IPS DF 6.9 (cell line): Measurements from ENCODE around the gene NUDT16L1.
"Not testable (repeated sequence)": the region's sequence is repeated elsewhere in the genome, so short reads cannot be mapped to it uniquely, and the experiment has no call there.

Source experiments
- DNase-seq: peaks from one replicate; pipeline ENCODE4 v3.0.0-alpha.2; 2013; ENCODE audit warnings: low read depth, low spot score
- H3K27ac ChIP-seq: one replicate; pipeline ENCODE4 v1.5.1; 2013; ENCODE audit warnings: low read length, control low read depth
- H3K27me3 ChIP-seq: 2 replicates; pipeline ENCODE4 v1.6.1; 2013; ENCODE audit warnings: mild to moderate bottlenecking, low read length; ENCODE audit not compliant: control insufficient read depth, insufficient read depth
- H3K36me3 ChIP-seq: 2 replicates; pipeline ENCODE4 v1.6.1; 2013; ENCODE audit warnings: low read length; ENCODE audit not compliant: control insufficient read depth, insufficient read depth
- H3K4me1 ChIP-seq: 2 replicates; pipeline ENCODE4 v1.6.1; 2013; ENCODE audit warnings: low read length; ENCODE audit not compliant: control insufficient read depth, insufficient read depth
- H3K4me3 ChIP-seq: 2 replicates; pipeline ENCODE4 v1.5.1; 2013; ENCODE audit warnings: mild to moderate bottlenecking, low read length
- H3K9me3 ChIP-seq: 2 replicates; pipeline ENCODE4 v1.6.1; 2013; ENCODE audit warnings: low read length, inconsistent platforms; ENCODE audit not compliant: control insufficient read depth, insufficient read depth
- WGBS: extraction: QIAGEN DNeasy Blood & Tissue Kit; methylation state at CpG from one replicate; pipeline ENCODE4 v1.1.7; 2013; ENCODE audit warnings: mixed read lengths, missing lambda C conversion rate; ENCODE audit not compliant: insufficient read length, insufficient coverage; 5-methylcytosine and 5-hydroxymethylcytosine counted together

The NUDT16L1 gene

DNA sequence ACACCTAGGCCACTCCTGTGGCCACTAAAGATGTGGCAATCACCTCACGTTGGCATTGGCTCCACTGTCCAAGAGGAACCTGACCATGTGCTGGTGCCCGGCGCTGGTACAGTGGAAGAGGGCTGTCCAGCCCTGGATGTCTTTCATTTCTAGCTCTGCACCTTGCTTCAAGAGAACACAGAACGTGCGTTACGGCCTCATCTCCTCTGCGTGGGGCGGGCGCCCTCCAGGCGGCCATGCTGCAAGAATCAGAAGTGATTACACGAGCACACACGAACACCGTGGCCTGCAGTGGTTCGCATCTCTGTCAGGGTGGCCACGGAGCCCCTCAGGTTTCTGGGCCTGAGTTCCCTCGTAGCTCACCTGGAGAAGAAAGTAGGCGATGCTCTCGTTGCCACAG lies 33.3 kb downstream of the NUDT16L1 start:
- Histone ChIP-seq H3K4me1 (no peaks in the 10 kb centered on the region), H3K27me3 (no peaks in the 10 kb centered on the region), H3K4me3 (no peak overlapping the region), H3K27ac (no peak overlapping the region), H3K9me3 (no peaks in the 10 kb centered on the region), H3K36me3 (peaks cover 22% of the 10 kb centered on the region)
- WGBS = no CpG with 5 or more reads among the region's 18 CpGs
- no peak for DNase-seq

DNA sequence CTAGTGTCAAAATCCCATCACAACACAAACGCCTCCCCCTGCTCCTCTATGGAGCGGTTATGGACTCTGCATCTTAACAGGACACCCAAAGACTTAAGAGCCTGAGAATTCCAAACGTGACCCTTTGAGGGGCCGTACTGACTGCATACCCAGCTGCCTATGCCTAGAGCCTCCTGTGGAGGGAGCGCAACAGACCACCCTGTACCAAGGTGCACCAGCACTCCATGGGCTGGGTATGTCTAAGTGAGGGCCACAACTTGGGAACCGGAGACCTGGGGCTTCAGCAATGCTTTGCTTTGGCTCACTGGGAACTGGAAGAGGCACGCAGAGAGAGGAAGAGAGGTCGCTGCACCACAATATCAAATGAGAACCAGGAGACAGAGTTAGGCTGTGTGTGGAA lies 35.3 kb downstream of the NUDT16L1 start:
- no peaks in the 10 kb centered on the region for H3K9me3 ChIP-seq
- H3K27ac ChIP-seq = no peak overlapping the region
- H3K27me3 ChIP-seq = no peaks in the 10 kb centered on the region
- no peak for DNase-seq
- WGBS = no CpG with 5 or more reads among the region's 8 CpGs
- no peaks in the 10 kb centered on the region for H3K4me1 ChIP-seq
- peaks cover 22% of the 10 kb centered on the region for H3K36me3 ChIP-seq
- no peak overlapping the region for H3K4me3 ChIP-seq

DNA sequence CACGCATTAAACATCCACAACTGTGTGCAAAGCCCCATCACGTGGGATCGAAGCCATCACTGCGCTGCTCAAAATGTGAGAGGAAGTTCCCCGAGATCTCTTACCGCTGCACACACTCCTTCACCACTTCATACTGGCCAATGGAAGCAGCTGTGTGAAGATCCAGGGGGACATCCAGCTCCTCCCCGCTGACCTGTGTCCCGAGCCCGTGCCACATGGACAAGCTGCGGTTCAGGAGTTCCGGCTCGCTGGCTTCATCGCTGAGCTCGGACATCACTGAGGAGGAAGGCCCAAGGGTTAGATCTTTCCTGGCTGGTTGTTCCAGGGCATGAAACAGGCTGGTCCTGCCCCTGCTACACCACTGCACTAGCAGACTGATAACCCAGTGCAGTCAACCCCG lies 36.5 kb downstream of the NUDT16L1 start:
- peaks cover 20% of the 10 kb centered on the region for H3K36me3 ChIP-seq
- H3K4me1 ChIP-seq = no peaks in the 10 kb centered on the region
- no peaks in the 10 kb centered on the region for H3K9me3 ChIP-seq
- WGBS = no CpG with 5 or more reads among the region's 15 CpGs
- H3K27me3 ChIP-seq = no peaks in the 10 kb centered on the region
- DNase-seq = no peak
- no peak overlapping the region for H3K4me3 ChIP-seq
- H3K27ac ChIP-seq = no peak overlapping the region

DNA sequence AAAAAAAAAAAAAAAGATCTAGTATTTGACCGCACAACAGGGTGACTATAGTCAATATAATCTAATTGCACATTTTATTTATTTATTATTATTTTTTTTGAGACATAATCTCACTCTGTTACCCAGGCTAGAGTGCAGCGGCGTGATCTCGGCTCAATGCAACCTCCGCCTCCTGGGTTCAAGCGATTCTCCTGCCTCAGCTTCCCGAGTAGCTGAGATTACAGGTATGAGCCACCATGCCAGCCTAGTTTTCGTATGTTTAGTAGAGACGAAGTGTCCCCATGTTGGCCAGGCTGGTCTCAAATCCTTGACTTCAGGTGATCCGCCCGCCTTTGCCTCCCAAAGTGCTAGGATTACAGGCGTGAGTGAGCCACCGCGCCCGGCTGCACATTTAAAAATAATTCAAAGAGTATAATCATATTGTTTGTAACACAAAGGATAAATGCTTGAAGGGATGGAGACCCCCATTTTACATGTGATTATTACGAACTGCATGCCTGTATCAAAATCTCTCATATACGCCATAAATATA lies 39.9 kb downstream of the NUDT16L1 start:
- Histone ChIP-seq H3K36me3 (peaks cover 5% of the 10 kb centered on the region; the same call in 1 of the 2 replicates), H3K27ac (no peak overlapping the region), H3K4me3 (peak overlapping the region; percentile 98; the same call in 1 of the 2 replicates), H3K9me3 (no peaks in the 10 kb centered on the region), H3K27me3 (no peaks in the 10 kb centered on the region), H3K4me1 (no peaks in the 10 kb centered on the region)
- DNase-seq = no peak
- no CpG with 5 or more reads among the region's 17 CpGs for WGBS

DNA sequence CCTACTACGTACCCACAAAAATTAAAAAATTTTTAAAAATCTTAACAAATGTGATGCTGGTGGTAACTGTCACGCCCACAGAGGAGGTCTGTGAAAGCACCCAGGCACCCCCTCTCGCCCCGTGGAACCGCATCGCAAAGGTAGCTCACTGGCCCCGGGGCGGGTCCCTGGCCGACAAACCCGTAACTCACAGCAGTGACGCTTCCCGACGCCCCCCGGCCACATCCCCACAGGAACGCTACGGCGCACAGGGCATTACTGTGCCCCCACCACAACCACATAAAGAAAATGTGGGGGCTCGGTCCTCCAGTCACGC lies 40.3 kb downstream of the NUDT16L1 start:
- H3K4me3 ChIP-seq = peak overlapping the region; percentile 98
- H3K27ac ChIP-seq = no peak overlapping the region
- no peaks in the 10 kb centered on the region for H3K9me3 ChIP-seq
- H3K4me1 ChIP-seq = no peaks in the 10 kb centered on the region
- WGBS = no CpG with 5 or more reads among the region's 19 CpGs
- peaks cover 1% of the 10 kb centered on the region; the same call in 1 of the 2 replicates for H3K36me3 ChIP-seq
- H3K27me3 ChIP-seq = no peaks in the 10 kb centered on the region
- DNase-seq = no peak

DNA sequence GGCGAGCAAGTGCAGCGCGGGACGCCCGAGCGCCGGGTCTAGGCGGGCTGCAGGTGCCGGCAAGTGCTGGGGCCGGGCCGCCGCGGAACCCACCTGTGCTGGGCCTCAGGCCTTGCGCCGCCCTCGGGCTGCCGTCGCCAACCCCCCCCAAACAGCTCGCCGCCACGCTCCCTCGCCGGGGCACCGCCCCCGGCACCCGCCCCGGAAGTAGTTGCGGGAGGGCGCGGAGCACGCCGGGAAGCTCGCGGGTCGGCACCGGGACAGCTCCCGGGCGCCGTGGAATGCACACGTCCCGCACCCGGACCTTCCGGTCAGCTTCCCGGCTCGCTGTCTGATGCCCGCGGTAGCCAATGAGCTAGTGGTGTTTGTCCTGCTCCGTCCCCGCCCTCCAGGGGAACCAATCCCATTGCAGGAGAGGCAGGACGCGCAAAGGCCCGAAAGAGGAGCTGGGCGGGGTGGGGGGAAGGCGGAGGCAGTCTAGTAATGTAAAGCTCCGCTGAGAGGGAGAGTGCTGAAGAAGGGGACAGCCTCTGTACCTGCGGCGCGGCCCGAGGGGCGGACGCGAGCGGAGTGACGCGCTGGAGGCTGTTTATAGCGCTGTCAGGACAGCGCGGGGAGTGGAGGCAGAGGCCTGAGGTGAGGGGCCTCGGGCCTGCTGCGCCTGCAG lies 40.8 kb downstream of the NUDT16L1 start, which contains the start of the genes ANKS3 and DNAAF8:
TSS of gene ANKS3 (minus strand) at position 209 of the 667 bp plus-strand sequence. CDS start 4,122 bp downstream, outside the sequence.
TSS of gene DNAAF8 (plus strand) at position 475 of the 667 bp plus-strand sequence. CDS start 1,978 bp downstream, outside the sequence.
- WGBS = no CpG with 5 or more reads among the region's 70 CpGs
- Histone ChIP-seq H3K36me3 (no peaks in the 10 kb centered on the region), H3K27me3 (no peaks in the 10 kb centered on the region), H3K27ac (no peak within 1 kb of the TSS), H3K4me3 (peak within 1 kb of the TSS; percentile 98), H3K9me3 (no peaks in the 10 kb centered on the region), H3K4me1 (no peaks in the 10 kb centered on the region)
- DNase-seq = peak; percentile 90

DNA sequence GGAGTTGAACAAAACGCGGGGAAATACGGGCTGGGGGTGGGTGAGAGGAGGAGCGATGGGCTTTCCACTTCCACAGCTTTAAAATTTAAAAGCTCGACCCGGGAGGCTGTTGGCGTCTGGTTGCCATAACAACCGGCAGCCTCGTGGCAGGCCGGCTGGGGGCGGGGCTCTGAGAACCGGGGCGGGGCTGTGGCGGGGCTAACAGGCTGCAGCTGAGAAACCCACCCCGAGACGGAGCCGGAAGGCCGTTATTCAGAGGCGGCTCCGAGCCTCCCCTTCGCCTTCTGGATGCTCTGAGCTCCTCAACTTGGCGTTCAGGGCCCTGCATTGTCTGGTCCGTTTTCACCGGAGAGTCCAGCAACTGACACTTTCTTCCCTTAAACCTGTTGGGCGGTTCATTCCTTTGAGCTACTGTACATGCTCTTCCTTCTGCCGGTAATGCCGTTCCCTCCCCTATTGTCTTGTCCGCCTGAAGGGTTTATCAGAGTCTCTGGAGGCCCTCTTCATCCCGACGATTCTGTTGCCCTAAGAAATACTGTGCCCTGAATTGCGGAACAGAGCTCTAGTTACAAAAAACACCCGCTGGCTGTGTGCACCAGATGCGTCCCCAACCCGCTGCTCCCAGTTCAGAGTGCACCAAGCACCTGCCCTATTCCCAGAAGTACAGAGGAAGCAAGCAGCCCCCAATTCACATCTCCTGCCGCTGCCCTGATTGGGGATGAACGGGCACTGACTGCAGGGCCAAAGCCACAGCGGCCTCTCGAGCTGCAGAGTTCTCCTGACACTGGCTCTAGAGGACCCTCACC lies 41.6 kb downstream of the NUDT16L1 start:
- DNase-seq = no peak
- Histone ChIP-seq H3K27me3 (no peaks in the 10 kb centered on the region), H3K9me3 (no peaks in the 10 kb centered on the region), H3K27ac (no peak overlapping the region), H3K4me1 (no peaks in the 10 kb centered on the region), H3K4me3 (peak overlapping the region; percentile 98; the same call in 1 of the 2 replicates), H3K36me3 (no peaks in the 10 kb centered on the region)
- WGBS = no CpG with 5 or more reads among the region's 38 CpGs

DNA sequence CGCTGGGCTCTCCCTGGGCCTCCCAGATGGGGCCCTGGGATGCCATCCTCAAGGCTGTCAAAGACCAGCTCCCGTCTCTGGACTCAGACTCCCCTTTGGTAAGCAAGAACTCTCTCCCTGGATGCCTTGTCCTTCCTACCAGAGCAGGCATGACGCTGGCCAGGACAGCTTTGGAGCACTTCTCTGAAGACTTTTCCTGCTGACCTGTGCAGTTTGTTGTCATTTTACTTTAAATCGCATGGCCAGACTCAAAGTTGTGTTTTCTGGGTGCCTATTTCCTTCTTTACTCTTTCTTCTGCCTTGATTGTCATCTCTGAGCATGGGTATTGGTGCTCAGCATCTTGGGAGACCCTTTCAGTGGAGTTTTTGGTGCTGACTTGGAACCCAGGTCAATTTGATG lies 43.2 kb downstream of the NUDT16L1 start:
- Histone ChIP-seq H3K36me3 (no peaks in the 10 kb centered on the region), H3K4me3 (no peak overlapping the region), H3K27me3 (no peaks in the 10 kb centered on the region), H3K9me3 (no peaks in the 10 kb centered on the region), H3K27ac (no peak overlapping the region), H3K4me1 (no peaks in the 10 kb centered on the region)
- no peak for DNase-seq
- no CpG with 5 or more reads among the region's 4 CpGs for WGBS

DNA sequence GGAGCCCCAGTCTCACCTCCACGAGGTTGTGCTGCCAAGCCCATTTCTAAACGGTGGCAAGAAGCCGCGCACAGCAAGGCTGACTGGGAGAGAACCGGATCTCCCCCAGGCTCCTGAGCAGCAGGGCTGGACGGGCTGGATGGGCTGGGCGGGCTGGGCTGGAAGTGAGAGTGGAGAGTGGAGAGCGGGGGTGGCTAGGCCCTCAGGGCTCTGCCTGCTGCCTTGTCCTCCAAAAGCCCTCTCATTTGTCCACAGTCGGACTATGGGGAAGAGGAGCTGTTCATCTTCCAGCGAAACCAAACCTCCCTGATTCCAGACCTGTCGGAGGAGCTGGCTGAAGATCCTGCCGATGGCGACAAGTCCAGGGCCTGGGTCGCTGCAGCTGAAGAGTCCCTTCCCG lies 44.2 kb downstream of the NUDT16L1 start:
- Histone ChIP-seq H3K27ac (no peak overlapping the region), H3K4me1 (no peaks in the 10 kb centered on the region), H3K9me3 (no peaks in the 10 kb centered on the region), H3K27me3 (no peaks in the 10 kb centered on the region), H3K4me3 (no peak overlapping the region), H3K36me3 (no peaks in the 10 kb centered on the region)
- no peak for DNase-seq
- no CpG with 5 or more reads among the region's 15 CpGs for WGBS

DNA sequence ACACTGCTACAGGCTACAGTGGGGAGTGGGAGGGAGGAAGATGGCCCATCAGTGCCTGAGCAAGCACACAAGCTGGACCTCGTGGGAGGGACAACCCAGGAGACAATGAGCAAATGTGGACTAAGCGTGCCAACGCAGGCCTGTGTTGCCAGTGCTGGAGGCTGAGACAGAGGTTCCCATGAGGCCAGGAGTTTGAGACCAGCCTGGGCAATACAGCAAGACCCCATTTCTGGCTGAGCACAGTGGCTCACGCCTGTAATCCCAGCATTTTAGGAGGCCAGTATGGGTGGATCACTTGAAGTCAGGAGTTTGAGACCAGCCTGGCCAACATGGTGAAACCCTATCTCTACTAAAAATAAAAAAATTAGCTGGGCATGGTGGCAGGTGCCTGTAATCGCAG lies 45.0 kb downstream of the NUDT16L1 start:
- H3K4me3 ChIP-seq, H3K4me1 ChIP-seq, H3K27ac ChIP-seq, H3K9me3 ChIP-seq, H3K27me3 ChIP-seq, DNase-seq, H3K36me3 ChIP-seq: not testable (repeated sequence)
- no CpG with 5 or more reads among the region's 5 CpGs for WGBS
